Measurements from ENCODE around the gene RPTOR. TPM values are rescaled to one million over a fixed set of nuclear protein-coding genes. Genes with fewer than 3 reads are reported as not detected.

Gene RPTOR
- total RNA-seq, 6 experiments from 2014 or later: 34.4 to 39.2 (median 35.5) TPM

DNA sequence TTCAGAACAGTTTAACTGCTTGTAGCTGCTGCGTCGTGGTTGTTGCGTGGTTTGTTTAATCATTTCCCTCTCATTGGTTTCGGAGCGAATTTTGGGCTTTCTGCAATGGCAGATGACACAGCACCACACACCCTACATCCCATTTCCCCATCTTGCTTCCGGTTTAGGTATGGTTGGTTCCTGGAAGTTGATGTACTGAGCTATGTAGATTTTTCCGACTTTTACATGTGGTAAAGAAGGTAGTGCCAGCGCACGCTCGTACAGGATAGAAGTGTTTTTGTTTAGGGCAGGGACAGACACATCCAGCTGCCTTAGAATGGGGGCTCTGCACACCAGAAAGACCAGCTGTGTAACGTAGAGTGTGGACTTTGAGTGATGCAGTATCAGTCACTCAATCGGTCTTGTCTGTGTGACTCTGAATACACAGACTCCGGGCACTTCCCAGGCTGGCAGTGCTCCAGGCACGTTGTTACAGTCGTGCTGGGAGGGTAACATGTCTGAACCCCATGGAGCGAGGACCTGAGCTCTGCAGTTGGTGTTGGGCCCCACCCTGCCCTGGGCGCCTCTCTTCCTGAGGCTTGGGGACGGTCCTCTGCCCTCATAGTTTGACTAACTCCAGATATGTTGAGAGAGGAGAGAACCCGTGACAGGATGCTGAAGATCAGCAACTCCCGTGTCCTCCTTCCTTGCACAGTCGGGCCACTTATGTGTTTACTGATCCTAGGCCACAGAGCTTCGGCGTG lies 275.0 kb downstream of the RPTOR start:
- TF ChIP-seq, protein P1, sequence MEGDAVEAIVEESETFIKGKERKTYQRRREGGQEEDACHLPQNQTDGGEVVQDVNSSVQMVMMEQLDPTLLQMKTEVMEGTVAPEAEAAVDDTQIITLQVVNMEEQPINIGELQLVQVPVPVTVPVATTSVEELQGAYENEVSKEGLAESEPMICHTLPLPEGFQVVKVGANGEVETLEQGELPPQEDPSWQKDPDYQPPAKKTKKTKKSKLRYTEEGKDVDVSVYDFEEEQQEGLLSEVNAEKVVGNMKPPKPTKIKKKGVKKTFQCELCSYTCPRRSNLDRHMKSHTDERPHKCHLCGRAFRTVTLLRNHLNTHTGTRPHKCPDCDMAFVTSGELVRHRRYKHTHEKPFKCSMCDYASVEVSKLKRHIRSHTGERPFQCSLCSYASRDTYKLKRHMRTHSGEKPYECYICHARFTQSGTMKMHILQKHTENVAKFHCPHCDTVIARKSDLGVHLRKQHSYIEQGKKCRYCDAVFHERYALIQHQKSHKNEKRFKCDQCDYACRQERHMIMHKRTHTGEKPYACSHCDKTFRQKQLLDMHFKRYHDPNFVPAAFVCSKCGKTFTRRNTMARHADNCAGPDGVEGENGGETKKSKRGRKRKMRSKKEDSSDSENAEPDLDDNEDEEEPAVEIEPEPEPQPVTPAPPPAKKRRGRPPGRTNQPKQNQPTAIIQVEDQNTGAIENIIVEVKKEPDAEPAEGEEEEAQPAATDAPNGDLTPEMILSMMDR (IDR thresholded peaks at IDR 0.05): no peak

DNA sequence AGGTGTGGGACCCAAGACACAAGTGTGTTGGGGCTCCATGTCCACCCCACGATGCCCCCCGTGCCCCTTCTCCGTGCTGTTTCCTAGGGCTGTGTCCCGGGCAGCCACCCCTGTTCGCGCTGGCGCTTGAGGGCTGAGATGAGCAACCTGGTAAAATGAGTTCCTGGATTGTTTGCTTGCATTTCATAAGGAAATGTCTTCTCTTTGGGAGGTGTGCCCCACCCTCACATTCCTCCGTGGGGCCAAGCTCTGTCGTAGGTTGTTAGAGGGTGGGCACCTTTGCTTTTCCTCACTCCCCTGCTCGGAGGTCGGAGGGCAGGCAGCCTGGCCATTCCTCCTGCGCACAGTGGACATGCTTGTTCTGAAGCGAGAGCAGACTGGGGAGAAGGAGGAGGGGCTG lies 275.7 kb downstream of the RPTOR start:
- TF ChIP-seq, protein P1 (IDR thresholded peaks at IDR 0.05): no peak
- Mint-ChIP-seq H3K27me3 (ENCODE audit: insufficient read depth) (peaks cover 4% of the 10 kb centered on the region), H3K27ac (no peak overlapping the region), H3K9me3 (no peaks in the 10 kb centered on the region), H3K36me3 (ENCODE audit: low read depth) (peaks cover 13% of the 10 kb centered on the region; the same call in 1 of the 2 replicates), H3K4me1 (ENCODE audit: low read depth) (peaks cover 25% of the 10 kb centered on the region), H3K4me3 (no peak overlapping the region)
- no peak for DNase-seq

More for the DNA sequence above, 275.0 kb downstream of the RPTOR start:
- peaks cover 16% of the 10 kb centered on the region for H3K36me3 Mint-ChIP-seq (ENCODE audit: low read depth)
- no peak overlapping the region for H3K27ac Mint-ChIP-seq
- DNase-seq: no peak
- H3K9me3 Mint-ChIP-seq: no peaks in the 10 kb centered on the region
- peaks cover 5% of the 10 kb centered on the region for H3K27me3 Mint-ChIP-seq (ENCODE audit: insufficient read depth)
- H3K4me1 Mint-ChIP-seq (ENCODE audit: low read depth): peaks cover 25% of the 10 kb centered on the region
- H3K4me3 Mint-ChIP-seq: no peak overlapping the region

- no peak for DNase-seq
- peaks cover 13% of the 10 kb centered on the region; the same call in 1 of the 2 replicates for H3K36me3 Mint-ChIP-seq (ENCODE audit: low read depth)
- no peaks in the 10 kb centered on the region for H3K9me3 Mint-ChIP-seq
- peaks cover 2% of the 10 kb centered on the region; the same call in 1 of the 2 replicates for H3K27me3 Mint-ChIP-seq (ENCODE audit: insufficient read depth)
- peaks cover 26% of the 10 kb centered on the region for H3K4me1 Mint-ChIP-seq (ENCODE audit: low read depth)
- H3K4me3 Mint-ChIP-seq: no peak overlapping the region
- TF ChIP-seq, protein P1 (IDR thresholded peaks at IDR 0.05): no peak
- no peak overlapping the region for H3K27ac Mint-ChIP-seq
These were observed 276.9 kb downstream of the RPTOR start for GRCh38 chr17:80821546-80821945.

- H3K36me3 Mint-ChIP-seq (ENCODE audit: low read depth): peaks cover 13% of the 10 kb centered on the region; the same call in 1 of the 2 replicates
- H3K27me3 Mint-ChIP-seq (ENCODE audit: insufficient read depth): peaks cover 4% of the 10 kb centered on the region; the same call in 1 of the 2 replicates
- TF ChIP-seq, protein P1 (IDR thresholded peaks at IDR 0.05): no peak
- no peak overlapping the region for H3K4me3 Mint-ChIP-seq
- no peaks in the 10 kb centered on the region for H3K9me3 Mint-ChIP-seq
- peaks cover 32% of the 10 kb centered on the region for H3K4me1 Mint-ChIP-seq (ENCODE audit: low read depth)
- no peak overlapping the region for H3K27ac Mint-ChIP-seq
- no peak for DNase-seq
These were observed 277.5 kb downstream of the RPTOR start for GRCh38 chr17:80822021-80822699.

GRCh38 chr17:80822700-80823410 lies 278.2 kb downstream of the RPTOR start:
- Mint-ChIP-seq H3K9me3 (no peaks in the 10 kb centered on the region), H3K4me3 (no peak overlapping the region), H3K36me3 (ENCODE audit: low read depth) (peaks cover 13% of the 10 kb centered on the region; the same call in 1 of the 2 replicates), H3K27ac (no peak overlapping the region), H3K4me1 (ENCODE audit: low read depth) (peaks cover 32% of the 10 kb centered on the region), H3K27me3 (ENCODE audit: insufficient read depth) (peaks cover 4% of the 10 kb centered on the region; the same call in 1 of the 2 replicates)
- TF ChIP-seq, protein P1 (IDR thresholded peaks at IDR 0.05): no peak
- DNase-seq: no peak

All from HFFc6 (cell line).